ENCODE measurements around the gene ALPL.
"Not testable (repeated sequence)": the region's sequence is repeated elsewhere in the genome, so short reads cannot be mapped to it uniquely, and the experiment has no call there.

The ALPL gene

GRCh38 chr1:21509351-21510112 is at the start of gene ALPL:
TSS of gene ALPL (plus strand) at chr1:21509423. CDS start at chr1:21554082, 44,659 bp downstream.
- no peak for DNase-seq
- intact Hi-C loops (cut with DNase I), result loop anchor here (2.0 kb wide), 1 partner anchor 149 kb away; no protein-coding TSS in a partner anchor

GRCh38 chr1:21465127-21465526 is 44.1 kb upstream of the ALPL start:
- intact Hi-C loops (cut with DNase I); DNase-seq: not testable (repeated sequence)

GRCh38 chr1:21467946-21468345 is 41.3 kb upstream of the ALPL start:
- DNase-seq; intact Hi-C loops (cut with DNase I): not testable (repeated sequence)

GRCh38 chr1:21468599-21468998 is 40.6 kb upstream of the ALPL start:
- intact Hi-C loops (cut with DNase I), result no loop called here
- DNase-seq, result peak in 5 of 42 donors; percentile 5 to 42 (median 19)

GRCh38 chr1:21469581-21469980 is 39.6 kb upstream of the ALPL start:
- DNase-seq, result peak in 1 of 42 donors; percentile 32
- intact Hi-C loops (cut with DNase I), result no loop called here

GRCh38 chr1:21472861-21473260 is 36.4 kb upstream of the ALPL start:
- intact Hi-C loops (cut with DNase I), result no loop called here

GRCh38 chr1:21478356-21478755 is 30.9 kb upstream of the ALPL start:
- DNase-seq, result peak in 1 of 42 donors; percentile 14
- intact Hi-C loops (cut with DNase I), result no loop called here

More at GRCh38 chr1:21472861-21473260, 36.4 kb upstream of the ALPL start:
- DNase-seq, result peak in 1 of 42 donors; percentile 7

GRCh38 chr1:21483881-21484280 is 25.3 kb upstream of the ALPL start:
- intact Hi-C loops (cut with DNase I); DNase-seq: not testable (repeated sequence)

- DNase-seq, result no peak
- intact Hi-C loops (cut with DNase I), result no loop called here
These were observed 20.1 kb upstream of the ALPL start for GRCh38 chr1:21489146-21489545.

- intact Hi-C loops (cut with DNase I), result no loop called here
- peak in 22 of 42 donors; percentile 13 to 63 (median 34) for DNase-seq
These were observed 18.3 kb upstream of the ALPL start for GRCh38 chr1:21490774-21491487.

GRCh38 chr1:21491488-21492355 is 17.5 kb upstream of the ALPL start:
- DNase-seq, result no peak
- intact Hi-C loops (cut with DNase I), result no loop called here

- no peak for DNase-seq
- intact Hi-C loops (cut with DNase I), result no loop called here
These were observed 16.9 kb upstream of the ALPL start for GRCh38 chr1:21492356-21492625.

GRCh38 chr1:21494196-21494595 is 15.0 kb upstream of the ALPL start:
- DNase-seq, result no peak
- intact Hi-C loops (cut with DNase I), result no loop called here

GRCh38 chr1:21495225-21495820 is 13.9 kb upstream of the ALPL start:
- intact Hi-C loops (cut with DNase I), result no loop called here
- peak in 1 of 42 donors; percentile 40 for DNase-seq

- DNase-seq, result no peak
- intact Hi-C loops (cut with DNase I), result no loop called here
These were observed 13.2 kb upstream of the ALPL start for GRCh38 chr1:21496063-21496462.

- intact Hi-C loops (cut with DNase I), result no loop called here
These were observed 12.3 kb upstream of the ALPL start for GRCh38 chr1:21496886-21497285.

GRCh38 chr1:21497466-21498061 is 11.7 kb upstream of the ALPL start:
- intact Hi-C loops (cut with DNase I), result no loop called here
- no peak for DNase-seq

More at GRCh38 chr1:21496886-21497285, 12.3 kb upstream of the ALPL start:
- no peak for DNase-seq

GRCh38 chr1:21499283-21499950 is 9.8 kb upstream of the ALPL start:
- no peak for DNase-seq
- intact Hi-C loops (cut with DNase I), result no loop called here

Measured in head of caudate nucleus (tissue), 42 donors.